ENCODE results near the gene SGO1.

Gene SGO1

DNA sequence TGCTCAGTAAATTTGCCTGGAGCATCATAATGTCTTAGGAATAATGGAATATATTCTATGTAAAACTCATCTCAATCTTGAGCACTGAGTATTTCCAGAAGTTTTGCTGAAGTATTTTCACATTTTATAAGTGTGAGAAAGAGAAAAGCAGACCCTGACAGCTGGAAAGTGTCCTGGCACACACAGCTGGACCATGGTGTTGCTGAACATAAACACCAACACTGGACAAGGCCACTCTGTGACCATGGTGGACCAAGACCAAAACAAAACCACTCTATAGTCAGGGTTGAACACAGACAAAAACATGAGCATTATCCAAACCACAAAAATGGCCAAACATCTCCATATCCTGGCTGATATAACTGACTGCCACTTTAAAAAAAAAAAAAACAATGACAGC lies 15.1 kb upstream of the SGO1 start:
- Histone ChIP-seq H3K4me3 (ENCODE audit: low read length in 2 of 2) (no peak overlapping the region), H3K4me1 (ENCODE audit: control insufficient read depth, insufficient read depth, low read length) (no peaks in the 10 kb centered on the region), H3K36me3 (ENCODE audit: control insufficient read depth in 2 of 2, insufficient read depth in 2 of 2, low read length in 2 of 2) (no peaks in the 10 kb centered on the region), H3K27ac (ENCODE audit: low read length) (no peak overlapping the region), H3K9me3 (ENCODE audit: control insufficient read depth in 2 of 2, low read length in 2 of 2) (peaks cover 0 to under 1% of the 10 kb centered on the region in 2 donors), H3K27me3 (ENCODE audit: control insufficient read depth in 1 of 2, insufficient read depth in 2 of 2, low read length in 2 of 2) (no peaks in the 10 kb centered on the region), H3K9ac (ENCODE audit: low read length in 2 of 2) (no peak overlapping the region)

DNA sequence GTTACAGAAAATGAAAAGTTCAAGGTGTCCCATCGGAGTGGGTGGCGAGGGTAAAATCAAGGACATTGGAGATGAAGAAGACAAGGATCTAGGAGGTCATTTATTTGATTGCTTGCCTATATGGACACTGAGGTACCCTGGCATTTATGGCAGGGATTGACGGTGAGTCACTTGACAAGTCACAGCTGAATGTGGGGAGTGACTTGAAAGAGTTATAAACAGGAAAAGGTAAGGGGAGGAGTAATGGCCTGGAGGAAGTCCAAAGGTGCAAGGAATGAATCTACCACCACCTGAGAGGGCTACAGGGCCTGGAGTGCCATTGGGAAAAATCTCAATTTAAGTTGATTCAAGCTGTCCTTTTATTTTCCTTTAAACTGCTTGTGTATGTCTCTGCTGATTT lies 11.8 kb upstream of the SGO1 start:
- H3K27ac ChIP-seq (ENCODE audit: low read length): no peak overlapping the region
- H3K9me3 ChIP-seq (ENCODE audit: control insufficient read depth in 2 of 2, low read length in 2 of 2): no peaks in the 10 kb centered on the region
- no peaks in the 10 kb centered on the region for H3K27me3 ChIP-seq (ENCODE audit: control insufficient read depth in 1 of 2, insufficient read depth in 2 of 2, low read length in 2 of 2)
- no peaks in the 10 kb centered on the region for H3K36me3 ChIP-seq (ENCODE audit: control insufficient read depth in 2 of 2, insufficient read depth in 2 of 2, low read length in 2 of 2)
- no peak overlapping the region for H3K9ac ChIP-seq (ENCODE audit: low read length in 2 of 2)
- H3K4me1 ChIP-seq (ENCODE audit: control insufficient read depth, insufficient read depth, low read length): no peaks in the 10 kb centered on the region
- H3K4me3 ChIP-seq (ENCODE audit: low read length in 2 of 2): no peak overlapping the region

DNA sequence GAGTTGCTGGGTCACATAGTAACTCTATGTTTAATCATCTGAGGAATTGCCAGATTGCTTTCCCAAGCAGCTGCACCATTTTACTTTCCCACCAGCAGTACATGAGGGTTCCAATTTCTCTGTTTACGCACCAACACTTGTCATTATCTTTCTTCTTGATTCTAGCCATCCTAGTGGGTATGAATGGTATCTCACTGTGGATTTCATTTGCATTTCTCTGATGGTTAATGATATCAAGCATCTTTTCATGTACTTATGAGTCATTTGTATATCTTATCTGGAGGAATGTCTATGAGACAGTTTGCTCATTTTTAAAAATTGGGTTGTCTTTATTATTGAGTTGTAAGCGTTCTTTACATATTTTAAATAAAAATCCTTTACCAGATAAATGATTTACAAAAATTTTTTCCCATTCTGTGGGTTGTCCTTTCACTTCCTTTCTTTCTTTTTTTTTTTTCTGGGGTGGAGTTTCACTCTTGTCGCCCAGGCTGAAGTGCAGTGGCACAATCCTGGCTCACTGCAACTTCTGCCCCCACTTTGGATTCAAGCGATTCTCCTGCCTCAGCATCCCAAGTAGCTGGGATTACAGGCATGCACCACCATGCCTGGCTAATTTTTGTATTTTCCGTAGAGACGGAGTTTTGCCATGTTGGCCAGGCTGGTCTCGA lies 8.9 kb upstream of the SGO1 start:
- Histone ChIP-seq H3K4me1 (ENCODE audit: control insufficient read depth, insufficient read depth, low read length) (no peaks in the 10 kb centered on the region), H3K9me3 (ENCODE audit: control insufficient read depth in 2 of 2, low read length in 2 of 2) (no peaks in the 10 kb centered on the region), H3K4me3 (ENCODE audit: low read length in 2 of 2) (no peak overlapping the region), H3K36me3 (ENCODE audit: control insufficient read depth in 2 of 2, insufficient read depth in 2 of 2, low read length in 2 of 2) (no peaks in the 10 kb centered on the region), H3K9ac (ENCODE audit: low read length in 2 of 2) (no peak overlapping the region), H3K27ac (ENCODE audit: low read length) (no peak overlapping the region), H3K27me3 (ENCODE audit: control insufficient read depth in 1 of 2, insufficient read depth in 2 of 2, low read length in 2 of 2) (no peaks in the 10 kb centered on the region)

- H3K27ac ChIP-seq (ENCODE audit: low read length): no peak overlapping the region
These were observed 5.0 kb upstream of the SGO1 start for GRCh38 chr3:20190991-20191390.

DNA sequence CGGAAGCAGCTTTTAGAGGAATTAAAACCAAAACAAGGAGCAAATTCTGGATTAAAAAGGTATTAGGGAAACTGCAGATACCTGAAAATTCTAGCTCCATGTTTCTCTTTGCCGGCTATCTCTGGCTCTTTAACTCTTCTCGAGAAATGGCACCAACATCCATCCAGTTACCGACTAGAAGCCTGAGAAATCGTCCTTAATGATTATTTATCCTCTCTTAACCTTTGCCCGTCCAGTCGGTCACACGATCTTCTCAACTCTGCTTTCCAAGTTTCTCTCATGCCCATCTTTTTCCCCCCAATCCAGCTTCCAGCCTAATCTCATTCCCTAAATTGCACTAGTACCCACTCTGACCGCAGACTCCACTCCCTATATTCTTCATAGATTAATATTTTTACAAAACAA lies 596 bp upstream of the SGO1 start:
- H3K9me3 ChIP-seq (ENCODE audit: control insufficient read depth in 2 of 2, low read length in 2 of 2): no peaks in the 10 kb centered on the region
- peak overlapping the region; percentile 94 to 95 for H3K4me3 ChIP-seq (ENCODE audit: low read length in 2 of 2)
- H3K9ac ChIP-seq (ENCODE audit: low read length in 2 of 2): peak overlapping the region; percentile 98 to 99
- no peaks in the 10 kb centered on the region for H3K27me3 ChIP-seq (ENCODE audit: control insufficient read depth in 1 of 2, insufficient read depth in 2 of 2, low read length in 2 of 2)
- H3K27ac ChIP-seq (ENCODE audit: low read length): peak overlapping the region; percentile 94
- no peaks in the 10 kb centered on the region for H3K36me3 ChIP-seq (ENCODE audit: control insufficient read depth in 2 of 2, insufficient read depth in 2 of 2, low read length in 2 of 2)
- H3K4me1 ChIP-seq (ENCODE audit: control insufficient read depth, insufficient read depth, low read length): peaks cover 11% of the 10 kb centered on the region

More at GRCh38 chr3:20190991-20191390, 5.0 kb upstream of the SGO1 start:
- Histone ChIP-seq H3K36me3 (ENCODE audit: control insufficient read depth in 2 of 2, insufficient read depth in 2 of 2, low read length in 2 of 2) (no peaks in the 10 kb centered on the region), H3K4me1 (ENCODE audit: control insufficient read depth, insufficient read depth, low read length) (peaks cover 4% of the 10 kb centered on the region), H3K27me3 (ENCODE audit: control insufficient read depth in 1 of 2, insufficient read depth in 2 of 2, low read length in 2 of 2) (no peaks in the 10 kb centered on the region), H3K4me3 (ENCODE audit: low read length in 2 of 2) (no peak overlapping the region), H3K9ac (ENCODE audit: low read length in 2 of 2) (no peak overlapping the region), H3K9me3 (ENCODE audit: control insufficient read depth in 2 of 2, low read length in 2 of 2) (no peaks in the 10 kb centered on the region)

GRCh38 chr3:20185331-20185678 lies 701 bp downstream of the SGO1 start:
- no peaks in the 10 kb centered on the region for H3K27me3 ChIP-seq (ENCODE audit: control insufficient read depth in 1 of 2, insufficient read depth in 2 of 2, low read length in 2 of 2)
- H3K27ac ChIP-seq (ENCODE audit: low read length): no peak overlapping the region
- H3K36me3 ChIP-seq (ENCODE audit: control insufficient read depth in 2 of 2, insufficient read depth in 2 of 2, low read length in 2 of 2): no peaks in the 10 kb centered on the region
- H3K9ac ChIP-seq (ENCODE audit: low read length in 2 of 2): peak overlapping the region in 1 of 2 donors; percentile 98
- H3K4me3 ChIP-seq (ENCODE audit: low read length in 2 of 2): peak overlapping the region; percentile 94 to 95
- peaks cover 11% of the 10 kb centered on the region for H3K4me1 ChIP-seq (ENCODE audit: control insufficient read depth, insufficient read depth, low read length)
- no peaks in the 10 kb centered on the region for H3K9me3 ChIP-seq (ENCODE audit: control insufficient read depth in 2 of 2, low read length in 2 of 2)

GRCh38 chr3:20182206-20182605 lies 3.8 kb downstream of the SGO1 start:
- Histone ChIP-seq H3K27me3 (ENCODE audit: control insufficient read depth in 1 of 2, insufficient read depth in 2 of 2, low read length in 2 of 2) (no peaks in the 10 kb centered on the region), H3K27ac (ENCODE audit: low read length) (no peak overlapping the region), H3K4me1 (ENCODE audit: control insufficient read depth, insufficient read depth, low read length) (peaks cover 11% of the 10 kb centered on the region), H3K9me3 (ENCODE audit: control insufficient read depth in 2 of 2, low read length in 2 of 2) (no peaks in the 10 kb centered on the region), H3K4me3 (ENCODE audit: low read length in 2 of 2) (no peak overlapping the region), H3K36me3 (ENCODE audit: control insufficient read depth in 2 of 2, insufficient read depth in 2 of 2, low read length in 2 of 2) (no peaks in the 10 kb centered on the region), H3K9ac (ENCODE audit: low read length in 2 of 2) (no peak overlapping the region)

GRCh38 chr3:20181276-20181675 lies 4.7 kb downstream of the SGO1 start:
- Histone ChIP-seq H3K36me3 (ENCODE audit: control insufficient read depth in 2 of 2, insufficient read depth in 2 of 2, low read length in 2 of 2) (no peaks in the 10 kb centered on the region), H3K4me3 (ENCODE audit: low read length in 2 of 2) (no peak overlapping the region), H3K4me1 (ENCODE audit: control insufficient read depth, insufficient read depth, low read length) (peaks cover 7% of the 10 kb centered on the region), H3K9ac (ENCODE audit: low read length in 2 of 2) (no peak overlapping the region), H3K27me3 (ENCODE audit: control insufficient read depth in 1 of 2, insufficient read depth in 2 of 2, low read length in 2 of 2) (no peaks in the 10 kb centered on the region), H3K9me3 (ENCODE audit: control insufficient read depth in 2 of 2, low read length in 2 of 2) (no peaks in the 10 kb centered on the region), H3K27ac (ENCODE audit: low read length) (no peak overlapping the region)

GRCh38 chr3:20173844-20174410 lies 12.1 kb downstream of the SGO1 start:
- no peak overlapping the region for H3K27ac ChIP-seq (ENCODE audit: low read length)

DNA sequence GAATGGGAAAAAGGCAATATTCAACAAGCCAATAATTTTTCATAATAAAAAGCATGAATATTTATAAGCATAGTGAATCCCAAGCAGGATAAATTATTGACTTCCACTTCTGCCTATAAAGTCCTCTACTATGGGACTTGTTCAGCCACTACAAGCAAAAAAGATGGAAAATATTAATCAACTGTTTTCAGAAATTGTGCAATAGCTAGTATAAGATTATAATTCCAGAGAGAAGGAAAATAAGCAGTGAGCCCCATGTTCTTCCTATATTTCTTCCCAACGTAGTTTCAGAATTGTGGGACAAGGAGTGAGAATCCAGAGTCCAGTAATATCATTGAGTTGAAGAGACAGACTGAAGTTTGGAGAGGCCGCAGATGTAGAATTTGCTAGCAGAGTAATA lies 24.3 kb downstream of the SGO1 start:
- H3K9me3 ChIP-seq (ENCODE audit: control insufficient read depth in 2 of 2, low read length in 2 of 2): no peaks in the 10 kb centered on the region
- H3K36me3 ChIP-seq (ENCODE audit: control insufficient read depth in 2 of 2, insufficient read depth in 2 of 2, low read length in 2 of 2): no peaks in the 10 kb centered on the region
- no peak overlapping the region for H3K4me3 ChIP-seq (ENCODE audit: low read length in 2 of 2)
- no peak overlapping the region for H3K27ac ChIP-seq (ENCODE audit: low read length)
- H3K27me3 ChIP-seq (ENCODE audit: control insufficient read depth in 1 of 2, insufficient read depth in 2 of 2, low read length in 2 of 2): peaks cover 0 to 12% of the 10 kb centered on the region in 2 donors
- H3K9ac ChIP-seq (ENCODE audit: low read length in 2 of 2): no peak overlapping the region
- H3K4me1 ChIP-seq (ENCODE audit: control insufficient read depth, insufficient read depth, low read length): no peaks in the 10 kb centered on the region

More at GRCh38 chr3:20173844-20174410, 12.1 kb downstream of the SGO1 start:
- Histone ChIP-seq H3K27me3 (ENCODE audit: control insufficient read depth in 1 of 2, insufficient read depth in 2 of 2, low read length in 2 of 2) (no peaks in the 10 kb centered on the region), H3K9me3 (ENCODE audit: control insufficient read depth in 2 of 2, low read length in 2 of 2) (no peaks in the 10 kb centered on the region), H3K9ac (ENCODE audit: low read length in 2 of 2) (no peak overlapping the region), H3K36me3 (ENCODE audit: control insufficient read depth in 2 of 2, insufficient read depth in 2 of 2, low read length in 2 of 2) (no peaks in the 10 kb centered on the region), H3K4me3 (ENCODE audit: low read length in 2 of 2) (no peak overlapping the region), H3K4me1 (ENCODE audit: control insufficient read depth, insufficient read depth, low read length) (no peaks in the 10 kb centered on the region)

- H3K27ac ChIP-seq (ENCODE audit: low read length): no peak overlapping the region
- H3K9me3 ChIP-seq (ENCODE audit: control insufficient read depth in 2 of 2, low read length in 2 of 2): no peaks in the 10 kb centered on the region
- no peak overlapping the region for H3K4me3 ChIP-seq (ENCODE audit: low read length in 2 of 2)
- no peak overlapping the region for H3K9ac ChIP-seq (ENCODE audit: low read length in 2 of 2)
- H3K27me3 ChIP-seq (ENCODE audit: control insufficient read depth in 1 of 2, insufficient read depth in 2 of 2, low read length in 2 of 2): peaks cover 0 to 11% of the 10 kb centered on the region in 2 donors
- no peaks in the 10 kb centered on the region for H3K4me1 ChIP-seq (ENCODE audit: control insufficient read depth, insufficient read depth, low read length)
- H3K36me3 ChIP-seq (ENCODE audit: control insufficient read depth in 2 of 2, insufficient read depth in 2 of 2, low read length in 2 of 2): no peaks in the 10 kb centered on the region
These were observed 25.8 kb downstream of the SGO1 start for GRCh38 chr3:20160230-20160629.

Data from stomach smooth muscle (tissue), 2 donors.